Activated CD4-positive, CD25-positive, alpha-beta regulatory T cell treated with anti-CD3 and anti-CD28 coated beads, Interleukin-2, amount 50 U/mL, for 16 hours (primary cell): Measurements from ENCODE around the gene DOCK4.

Experiments
- DNase-seq: peaks from one replicate; pipeline ENCODE4 v3.0.0-alpha.2; 2020; ENCODE audit warnings: low read depth, low spot score

Gene DOCK4

DNA sequence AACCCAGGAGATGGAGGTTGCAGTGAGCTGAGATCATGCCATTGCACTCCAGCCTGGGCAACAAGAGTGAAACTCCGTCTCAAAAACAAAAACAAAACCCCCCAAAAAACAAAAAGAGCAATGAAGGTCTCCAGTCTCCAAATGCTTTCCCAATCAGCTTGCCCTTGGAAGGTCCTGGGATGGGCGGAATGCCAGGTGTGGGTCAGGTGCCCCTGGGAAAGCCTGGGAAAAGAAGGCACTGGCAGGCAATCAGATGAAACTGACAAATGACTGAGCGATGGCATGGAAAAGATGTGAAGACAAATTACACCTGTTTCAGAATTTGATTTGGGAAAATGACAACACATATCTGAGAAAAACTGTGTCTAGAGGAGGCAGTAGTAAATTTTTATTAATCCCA is 433.5 kb downstream of the DOCK4 start:
- DNase-seq, result no peak

DNA sequence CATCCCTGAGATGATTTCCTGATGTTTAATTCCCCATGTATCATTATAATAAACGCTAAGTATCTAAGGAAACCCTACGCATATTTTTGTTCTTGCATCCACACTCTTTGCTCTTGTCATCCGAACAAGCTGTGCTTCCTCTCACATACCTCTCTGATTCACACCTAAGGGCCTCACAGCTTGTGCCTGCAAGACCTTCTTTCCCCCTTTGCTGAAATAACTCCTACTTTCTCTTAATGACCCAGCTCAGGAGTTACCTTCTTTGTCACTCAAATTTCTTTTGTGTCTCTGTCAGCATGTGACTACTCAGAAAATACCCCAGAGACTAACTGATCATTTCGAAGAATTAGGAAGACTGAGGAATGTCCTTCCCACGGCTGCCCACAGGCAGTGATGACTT is 434.6 kb downstream of the DOCK4 start:
- no peak for DNase-seq

DNA sequence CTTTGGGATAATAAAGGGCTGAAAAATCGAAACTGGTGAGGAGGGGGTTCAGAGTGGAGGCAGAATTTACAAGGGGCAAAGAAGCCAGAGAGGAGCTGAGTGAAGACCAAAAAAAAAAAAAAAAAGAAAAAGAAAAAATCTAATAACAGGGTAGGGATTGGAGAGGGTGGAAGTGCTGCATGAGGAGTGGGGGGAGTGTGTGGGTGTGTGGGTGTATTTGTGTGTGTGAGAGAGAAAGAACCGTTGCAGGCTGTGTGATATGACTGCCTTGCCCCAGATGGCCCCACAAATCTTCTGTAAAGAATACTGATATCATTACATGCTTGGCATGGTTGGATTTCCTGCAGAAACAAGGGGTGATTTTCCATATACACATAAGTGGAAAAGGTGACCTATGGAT is 436.1 kb downstream of the DOCK4 start:
- no peak for DNase-seq

DNA sequence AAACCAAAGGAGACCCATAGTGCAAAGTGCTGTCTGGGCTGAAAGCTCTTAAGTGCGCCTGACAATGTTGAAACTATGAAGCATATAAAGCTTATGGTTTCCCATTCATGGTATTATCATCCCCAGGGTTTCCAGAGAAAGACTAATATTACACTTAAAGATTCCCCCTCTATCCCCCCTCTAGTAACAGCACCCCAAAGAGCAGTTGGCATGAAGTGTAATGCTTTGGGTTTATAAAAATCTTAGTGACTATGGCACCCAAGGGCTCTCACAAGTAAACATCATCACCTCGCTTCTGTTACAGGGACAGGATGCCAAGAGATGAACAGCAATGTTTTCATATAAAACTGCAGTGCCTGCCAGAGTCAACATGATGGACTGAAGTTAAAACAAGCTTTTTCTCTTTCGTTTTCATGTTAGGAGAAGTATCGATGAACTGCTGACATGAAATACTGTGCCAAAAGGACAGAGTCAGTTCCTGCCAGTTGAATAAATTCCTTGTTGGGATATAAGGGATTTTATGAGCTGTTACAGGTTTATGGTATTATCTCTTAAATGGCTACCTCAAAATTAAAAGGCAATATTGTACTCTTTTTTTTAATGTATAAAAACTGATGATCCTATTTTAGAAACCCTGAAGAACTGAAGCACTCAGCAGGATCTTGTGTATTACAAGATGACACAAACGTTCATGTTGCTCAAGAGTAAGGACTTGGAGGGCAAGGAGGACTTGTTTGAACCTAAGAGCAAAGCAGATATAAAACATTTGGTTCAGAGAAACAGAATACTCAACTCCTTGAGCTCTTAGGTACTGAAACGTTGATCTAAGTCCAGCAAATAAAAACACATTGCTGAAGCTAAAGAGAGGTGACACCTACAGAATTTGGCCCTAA is 440.2 kb downstream of the DOCK4 start:
- no peak for DNase-seq

DNA sequence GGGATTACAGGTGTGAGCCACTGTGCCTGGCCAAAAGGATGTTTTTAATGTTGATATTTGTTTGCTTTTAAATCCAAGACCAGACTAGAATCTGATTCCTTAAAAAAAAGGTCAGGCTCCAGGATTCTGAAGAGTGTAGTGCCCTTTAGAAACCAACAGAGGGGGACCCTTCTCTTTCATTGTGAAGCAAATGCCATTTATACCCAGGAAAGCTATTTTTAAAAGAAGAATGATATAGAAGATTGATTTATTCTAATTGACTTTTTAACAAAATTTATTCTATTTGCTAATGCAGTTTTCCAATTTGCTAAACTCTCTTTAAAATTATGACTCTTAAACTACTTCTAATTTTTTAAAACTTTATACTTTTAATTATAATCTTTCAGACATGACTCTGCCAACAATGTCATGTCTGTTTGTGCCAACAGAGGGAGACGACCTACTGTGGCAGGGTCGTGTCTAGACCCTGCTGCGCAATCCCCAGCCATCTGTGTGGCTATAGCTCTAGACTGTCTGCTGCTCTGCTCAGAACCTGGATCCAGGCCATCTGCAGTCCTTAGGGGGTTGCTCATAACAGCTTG is 442.9 kb downstream of the DOCK4 start:
- DNase-seq, result no peak

DNA sequence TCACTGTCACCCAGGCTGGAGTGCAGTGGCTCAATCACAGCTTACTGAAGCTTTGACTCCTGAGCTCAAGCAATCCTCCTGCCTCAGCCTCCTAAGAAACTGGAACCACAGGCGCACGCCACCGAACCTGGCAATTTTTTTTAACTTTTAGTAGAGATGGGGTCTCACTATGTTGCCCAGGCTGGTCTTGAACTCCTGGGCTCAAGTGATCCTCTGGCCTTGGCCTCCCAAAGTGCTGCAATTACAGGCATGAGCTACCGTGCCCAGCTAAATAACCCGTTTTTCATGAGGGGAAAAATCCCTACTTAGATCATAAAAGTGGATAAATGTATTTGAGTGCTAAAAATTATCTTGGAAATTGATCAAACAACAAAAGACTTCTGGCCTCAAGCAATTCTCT is 443.4 kb downstream of the DOCK4 start:
- no peak for DNase-seq

DNA sequence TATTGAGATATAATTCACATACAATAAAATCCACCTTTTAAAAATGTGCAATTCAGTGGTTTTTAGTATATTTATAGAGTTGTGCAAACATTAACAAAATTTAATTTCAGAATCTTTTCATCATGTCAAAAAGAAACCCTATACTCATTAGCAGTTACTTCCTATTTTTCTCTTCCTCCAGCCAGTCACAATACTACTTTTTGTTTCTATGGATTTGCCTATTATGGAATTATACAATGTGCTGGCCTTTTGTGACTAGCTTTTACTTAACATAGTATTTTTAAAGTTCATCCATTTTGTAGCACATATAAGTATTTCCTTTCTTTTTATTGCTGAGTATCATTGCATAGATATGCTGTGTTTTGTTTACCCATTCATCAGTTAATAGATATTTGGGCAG is 444.0 kb downstream of the DOCK4 start:
- DNase-seq, result no peak

DNA sequence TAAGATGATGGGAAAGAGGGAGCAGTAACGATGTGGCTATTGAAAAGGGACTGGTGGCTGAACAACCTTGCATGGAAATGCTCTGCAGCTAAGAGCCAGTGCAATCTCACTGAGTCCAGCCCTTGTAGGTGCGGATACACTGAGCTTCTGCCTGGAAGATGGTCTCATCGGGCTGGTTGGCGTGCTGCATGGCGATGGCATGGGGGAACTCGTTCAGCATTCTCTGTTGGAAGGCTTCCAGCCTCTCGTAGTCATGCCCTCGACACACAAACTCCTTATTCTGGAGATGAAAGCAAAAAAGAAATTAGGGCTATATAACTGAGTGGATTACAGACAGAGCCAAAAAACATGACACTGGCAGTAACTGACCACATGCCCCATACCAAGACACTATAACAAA is 446.2 kb downstream of the DOCK4 start:
- no peak for DNase-seq

DNA sequence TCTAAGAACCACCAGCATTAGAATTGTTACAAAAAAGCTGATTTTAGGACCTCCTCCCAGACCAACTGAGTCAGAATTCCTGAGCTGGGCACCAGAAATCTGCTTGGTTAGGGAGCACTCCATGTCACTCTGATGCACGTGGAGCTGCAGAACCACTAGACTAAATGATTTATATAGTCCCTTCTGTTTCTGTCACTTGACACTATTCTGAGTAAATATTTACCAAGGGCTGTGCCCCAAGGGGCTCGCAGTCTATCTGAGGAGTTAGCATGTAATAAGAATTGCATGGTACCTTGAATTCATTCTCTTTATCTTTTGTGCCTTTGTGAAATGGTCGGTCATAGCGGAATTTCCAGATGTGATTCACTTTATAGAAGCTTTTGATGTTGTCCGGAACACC is 447.9 kb downstream of the DOCK4 start:
- DNase-seq, result no peak

DNA sequence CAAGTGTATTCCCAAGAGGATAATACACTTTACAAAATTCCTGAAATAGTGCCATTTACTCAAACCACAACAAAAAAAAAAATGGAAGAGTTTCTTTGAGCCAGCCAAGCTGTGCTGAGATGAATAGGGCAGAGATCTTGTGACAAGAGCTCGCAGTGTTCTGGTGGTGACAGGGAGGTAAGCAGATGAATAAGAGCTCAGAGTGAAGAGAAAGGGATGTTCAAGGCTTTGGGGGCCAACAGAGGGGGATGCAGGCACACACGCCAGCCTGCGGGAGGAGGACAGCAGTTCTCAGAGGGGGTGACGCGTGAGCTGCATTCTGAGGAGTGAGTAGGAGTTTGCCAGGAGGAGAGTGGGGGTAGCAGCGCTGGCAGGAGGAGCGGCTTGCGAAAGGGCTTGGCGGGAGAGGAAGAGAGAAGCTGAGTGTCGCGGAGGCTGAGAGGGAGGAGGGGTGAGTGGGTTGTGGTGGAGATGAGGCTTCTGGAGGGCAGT is 449.5 kb downstream of the DOCK4 start:
- DNase-seq, result no peak

DNA sequence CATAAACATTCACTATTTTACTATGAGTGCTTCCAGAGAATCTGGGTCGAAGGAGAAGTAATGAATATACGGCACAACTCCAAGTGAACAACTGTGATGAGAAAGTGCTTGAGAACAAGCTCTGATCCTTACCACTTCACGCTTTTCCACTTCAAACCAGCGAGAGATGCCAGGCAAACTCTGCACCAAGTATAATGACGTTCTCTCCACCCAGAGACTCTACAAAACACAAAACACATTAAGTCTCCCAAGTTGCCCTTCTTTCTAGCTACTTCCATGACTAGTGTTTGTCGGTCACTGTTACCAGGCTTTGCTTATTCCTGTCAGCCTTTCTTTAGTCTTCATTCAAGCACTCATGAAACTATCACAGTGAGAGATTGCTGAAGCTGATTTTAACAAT is 450.8 kb downstream of the DOCK4 start:
- DNase-seq, result no peak

DNA sequence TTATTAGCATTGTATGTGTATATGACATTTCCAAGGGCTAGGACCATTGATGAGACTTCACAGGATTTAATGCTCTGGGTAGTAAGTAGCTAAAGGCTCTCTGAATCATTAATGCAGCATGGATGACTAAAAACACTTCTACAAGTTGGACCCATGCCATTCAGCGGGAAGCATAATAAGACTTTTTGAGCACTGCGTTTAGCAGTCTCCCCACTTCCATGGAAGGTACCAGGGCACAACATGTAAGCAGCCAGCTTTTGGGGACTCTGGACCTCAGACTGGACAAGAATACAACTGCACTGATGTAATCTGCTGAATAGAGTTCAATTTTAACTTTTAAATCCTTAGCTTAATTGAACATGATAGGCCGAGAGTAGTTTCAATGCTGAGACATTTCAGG is 452.2 kb downstream of the DOCK4 start:
- DNase-seq, result no peak

DNA sequence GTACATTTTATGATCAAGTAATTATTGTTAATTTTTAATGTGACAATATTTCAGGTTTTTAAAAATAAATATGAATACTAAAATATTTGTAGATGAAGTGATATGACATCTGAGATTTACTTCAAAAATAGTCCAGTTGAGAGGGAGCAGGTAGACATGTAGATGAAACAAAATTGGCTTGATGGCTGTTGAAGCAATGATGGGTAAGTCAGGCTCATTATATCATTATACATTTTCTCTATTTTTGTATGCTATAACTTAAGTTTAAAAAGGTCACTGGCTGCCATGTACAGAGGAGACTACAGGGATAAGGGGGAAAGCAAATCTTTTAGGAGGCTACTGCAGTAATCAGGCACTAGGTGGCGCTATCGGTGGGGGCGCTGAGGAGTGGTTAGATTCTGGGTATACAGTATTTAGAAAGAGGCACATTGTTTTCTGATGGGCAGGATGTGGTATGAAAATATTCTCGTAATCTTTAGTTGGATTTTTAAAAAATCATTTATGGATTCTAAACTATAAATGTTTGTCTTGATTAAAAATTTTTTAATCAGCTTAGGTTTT is 454.1 kb downstream of the DOCK4 start:
- no peak for DNase-seq

DNA sequence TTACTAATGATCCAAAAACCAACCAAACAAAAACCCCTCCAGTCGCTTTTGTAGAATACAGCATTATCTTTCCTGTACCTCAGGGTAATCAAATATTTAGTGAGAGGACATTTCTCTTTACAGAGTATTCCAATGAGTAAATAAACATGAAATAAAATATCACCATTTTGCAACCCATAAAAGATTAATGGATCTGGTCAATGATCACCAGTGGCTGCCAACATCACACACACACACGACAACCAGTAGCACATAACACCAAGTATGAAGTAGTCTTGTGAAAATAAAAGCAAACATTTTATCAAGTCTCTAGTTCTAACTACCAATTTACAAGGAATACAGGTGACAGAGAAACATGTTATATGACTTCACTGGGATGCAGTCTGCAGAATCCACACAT is 455.3 kb downstream of the DOCK4 start:
- DNase-seq, result no peak

DNA sequence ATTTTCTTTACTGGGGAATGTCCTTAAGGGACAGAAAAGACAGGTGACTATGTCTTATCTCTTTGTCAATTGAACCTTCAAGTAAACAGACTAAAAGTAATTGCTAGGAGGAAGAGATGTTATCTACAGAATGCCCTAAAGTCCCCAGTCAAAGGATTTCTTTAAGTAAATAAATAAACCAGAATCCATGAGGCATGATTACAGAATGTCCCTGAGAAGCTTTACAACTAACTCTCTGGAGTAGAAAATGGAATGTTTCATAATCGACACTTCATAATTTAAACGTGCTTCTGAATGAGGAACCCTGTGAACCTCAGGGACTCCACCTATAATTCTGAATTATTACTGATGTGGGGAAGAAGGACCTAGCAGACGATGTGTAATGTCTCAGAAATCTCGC is 456.0 kb downstream of the DOCK4 start:
- no peak for DNase-seq

DNA sequence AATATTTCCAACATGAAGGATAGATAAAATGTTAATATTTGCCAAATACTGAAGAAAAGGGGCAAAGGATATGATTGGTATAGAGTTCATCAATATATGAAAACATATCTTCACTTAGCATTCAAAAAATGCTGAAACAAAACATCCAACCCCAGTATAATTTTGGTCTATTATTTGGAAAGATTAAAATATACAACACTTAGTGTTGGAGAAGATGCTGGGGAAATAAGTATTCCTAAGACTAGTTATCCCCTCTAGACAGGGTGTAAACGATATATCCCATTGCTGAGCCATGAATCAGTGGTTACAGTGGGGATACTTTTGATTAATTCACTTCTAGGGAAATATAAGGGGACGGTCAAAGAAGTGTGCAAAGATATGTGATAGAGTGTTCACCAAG is 456.6 kb downstream of the DOCK4 start:
- DNase-seq, result no peak

DNA sequence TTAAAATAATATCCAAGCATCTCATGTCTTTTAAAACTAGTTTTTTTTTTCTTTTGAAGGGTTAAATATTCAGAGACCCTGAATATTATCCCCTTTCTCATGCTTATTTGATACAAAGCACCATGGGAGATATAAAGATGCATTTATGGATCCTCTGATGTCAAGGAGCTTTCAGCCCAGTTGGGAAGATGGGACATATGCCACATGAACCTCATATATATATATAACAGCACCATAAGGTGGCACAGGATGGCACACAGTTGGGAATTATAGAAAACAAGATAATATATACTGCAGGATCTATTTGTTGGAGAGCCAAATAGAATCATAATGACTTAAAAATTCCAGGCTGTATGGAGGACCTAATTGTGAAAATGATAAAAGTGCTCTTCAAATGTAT is 458.5 kb downstream of the DOCK4 start:
- no peak for DNase-seq

DNA sequence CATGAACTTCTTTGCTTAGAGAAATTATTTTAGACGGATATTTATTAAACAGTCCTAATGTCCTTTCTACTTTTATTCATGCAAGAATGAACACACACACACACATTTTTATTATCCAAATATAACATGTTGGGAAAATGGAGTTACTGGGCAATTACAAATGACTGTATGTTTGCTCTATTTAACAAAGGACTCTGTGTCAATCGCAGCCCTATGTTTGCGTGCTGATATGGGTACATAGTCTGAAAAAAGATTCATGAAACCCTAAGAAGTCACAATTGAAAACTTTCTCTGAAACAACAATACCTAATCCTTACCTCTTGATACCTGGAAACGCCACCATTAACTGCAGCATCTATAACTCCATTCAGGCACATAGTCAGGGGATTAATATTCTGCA is 459.2 kb downstream of the DOCK4 start:
- DNase-seq, result no peak

DNA sequence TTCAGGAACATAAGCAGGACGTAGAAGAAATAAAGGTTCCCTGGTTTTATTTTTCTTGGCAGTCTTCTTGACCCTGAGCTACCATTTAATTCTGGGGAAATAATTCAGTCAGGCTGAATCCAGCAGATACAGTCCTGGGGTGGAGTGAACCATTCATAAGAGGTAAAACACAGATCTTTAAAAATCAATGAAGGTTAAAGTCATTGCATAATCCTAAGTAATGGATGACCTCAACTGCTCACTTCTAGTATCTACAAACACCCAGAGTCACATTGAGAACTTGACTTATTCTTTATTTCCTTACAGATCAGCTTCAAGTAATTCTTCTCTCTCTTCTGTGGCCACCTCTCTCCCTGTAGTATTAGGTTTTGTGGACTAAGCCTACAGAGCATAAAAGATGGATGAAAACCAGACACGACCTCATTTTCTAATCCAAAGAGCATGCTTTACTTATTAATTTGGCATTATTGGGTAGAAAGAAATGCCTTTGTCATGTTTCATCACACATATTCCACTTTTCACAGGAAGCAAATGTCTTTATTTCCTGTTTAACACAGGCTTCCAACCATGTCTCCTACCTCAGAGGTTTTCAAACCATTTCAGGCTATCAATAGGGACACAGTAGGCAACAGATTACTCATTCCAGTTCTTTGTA is 461.6 kb downstream of the DOCK4 start:
- no peak for DNase-seq

DNA sequence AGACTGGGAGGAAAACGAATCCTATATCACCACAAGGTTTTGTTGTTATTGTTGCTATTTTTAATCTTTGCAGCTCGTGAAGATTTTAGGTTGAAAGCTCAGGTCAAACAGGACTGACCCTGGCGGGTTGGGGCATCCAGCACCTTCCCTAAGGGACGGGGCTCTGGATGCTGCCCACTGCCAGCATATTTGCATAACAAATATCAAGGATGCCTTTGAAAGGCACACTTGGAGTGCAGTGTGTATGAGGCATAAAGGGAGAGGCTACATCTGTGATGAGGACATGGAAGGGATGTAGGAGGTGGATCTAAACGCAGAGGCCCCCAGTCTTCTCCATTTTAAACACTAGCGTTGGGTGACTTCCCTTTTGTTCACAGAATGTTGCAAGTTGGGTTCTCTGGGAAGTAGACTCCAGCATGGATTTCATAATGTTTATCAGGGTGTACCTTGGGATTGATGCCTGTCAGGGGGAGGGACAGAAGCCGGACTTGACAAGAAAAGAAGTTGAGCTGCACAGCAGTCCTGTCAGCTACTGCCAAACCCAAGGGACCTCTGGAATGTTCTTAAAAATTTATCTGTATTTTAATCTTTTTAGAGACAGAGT is 462.9 kb downstream of the DOCK4 start:
- DNase-seq, result no peak

DNA sequence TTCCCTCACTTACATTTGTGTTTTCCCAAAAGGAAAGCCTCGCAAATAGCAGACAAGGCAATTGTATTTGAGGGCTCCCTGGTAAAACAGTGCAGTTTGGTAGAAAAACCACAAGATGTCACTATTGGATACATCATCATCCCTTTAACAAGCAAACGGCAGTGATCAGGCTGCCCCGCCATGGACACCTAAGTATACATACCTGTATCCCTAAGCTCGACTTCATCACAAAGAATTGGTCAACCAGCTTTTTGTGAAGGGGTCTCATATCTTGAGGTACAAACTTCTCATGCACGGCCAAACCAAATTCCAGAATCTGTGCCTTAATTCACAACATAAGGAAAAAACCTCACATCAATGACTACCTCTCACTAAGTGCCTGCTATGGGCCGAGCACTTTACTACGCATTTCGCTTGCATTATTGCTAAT is 464.4 kb downstream of the DOCK4 start:
- DNase-seq, result no peak

DNA sequence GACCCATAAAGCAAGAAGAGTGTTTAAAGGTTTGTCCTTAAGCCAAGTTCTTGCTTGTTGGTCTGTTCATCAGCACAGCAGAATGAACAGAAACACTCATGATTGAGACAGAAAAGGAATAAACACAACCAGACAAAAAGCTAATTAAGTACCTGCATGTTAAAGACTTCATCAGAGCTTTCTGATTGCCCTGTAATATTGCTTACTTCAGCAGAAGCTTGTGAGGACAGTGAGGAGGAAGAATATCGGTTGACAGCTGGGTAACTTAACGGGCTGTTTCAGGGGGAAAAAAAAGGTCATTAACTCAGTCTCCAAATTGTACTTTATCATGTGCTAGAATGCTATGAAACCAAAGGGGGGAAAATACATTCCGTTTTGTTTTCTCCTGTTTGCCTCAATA is 465.3 kb downstream of the DOCK4 start:
- no peak for DNase-seq
